ENCODE data around the gene LPIN1.
"Not testable (repeated sequence)": the region's sequence is repeated elsewhere in the genome, so short reads cannot be mapped to it uniquely, and the experiment has no call there.

LPIN1 gene

GRCh38 chr2:11717623-11718022 is 28.8 kb upstream of the LPIN1 start:
- no peak for DNase-seq

- no peak for DNase-seq
Measured at GRCh38 chr2:11718606-11719005, 27.8 kb upstream of the LPIN1 start.

- DNase-seq, result no peak
Measured at GRCh38 chr2:11719230-11719977, 27.0 kb upstream of the LPIN1 start.

- DNase-seq, result no peak
Measured at GRCh38 chr2:11720752-11721151, 25.7 kb upstream of the LPIN1 start.

- DNase-seq, result no peak
Measured at GRCh38 chr2:11722292-11723060, 24.0 kb upstream of the LPIN1 start.

- DNase-seq, result no peak
Measured at GRCh38 chr2:11723061-11723371, 23.4 kb upstream of the LPIN1 start.

GRCh38 chr2:11724151-11724550 is 22.3 kb upstream of the LPIN1 start:
- no peak for DNase-seq

GRCh38 chr2:11726384-11726783 is 20.0 kb upstream of the LPIN1 start:
- no peak for DNase-seq

- no peak for DNase-seq
Measured at GRCh38 chr2:11729362-11730212, 16.8 kb upstream of the LPIN1 start.

- not testable (repeated sequence) for DNase-seq
Measured at GRCh38 chr2:11731214-11731984, 15.0 kb upstream of the LPIN1 start.

GRCh38 chr2:11732587-11732986 is 13.8 kb upstream of the LPIN1 start:
- no peak for DNase-seq

GRCh38 chr2:11737852-11738251 is 8.6 kb upstream of the LPIN1 start:
- DNase-seq, result not testable (repeated sequence)

GRCh38 chr2:11738589-11739436 is 7.6 kb upstream of the LPIN1 start:
- DNase-seq, result peak; percentile 54

GRCh38 chr2:11740723-11741122 is 5.7 kb upstream of the LPIN1 start:
- DNase-seq, result no peak

GRCh38 chr2:11742317-11742701 is 4.1 kb upstream of the LPIN1 start:
- peak; percentile 40 for DNase-seq

GRCh38 chr2:11742702-11743357 is 3.6 kb upstream of the LPIN1 start:
- DNase-seq, result no peak

GRCh38 chr2:11743366-11743765 is 3.1 kb upstream of the LPIN1 start:
- no peak for DNase-seq

- DNase-seq, result peak; percentile 99
Measured at GRCh38 chr2:11743846-11744553, 2.4 kb upstream of the LPIN1 start.

- peak; percentile 42 for DNase-seq
Measured at GRCh38 chr2:11744631-11745394, 1.6 kb upstream of the LPIN1 start.
